ENCODE measurements around the gene DYNLL2. TPM values are rescaled to one million over a fixed set of nuclear protein-coding genes. Genes with fewer than 3 reads are reported as not detected.
"Not testable (repeated sequence)": the region's sequence is repeated elsewhere in the genome, so short reads cannot be mapped to it uniquely, and the experiment has no call there.

The DYNLL2 gene
- total RNA-seq, 1 donor from 2014 or later, result 81.4 TPM

GRCh38 chr17:58136669-58137279 lies 53.6 kb downstream of the DYNLL2 start:
- no peak for DNase-seq (ENCODE audit: missing footprints)
- ATAC-seq, result no peak
- intact Hi-C loops (cut with DNase I), result no loop called here

GRCh38 chr17:58141505-58141904 lies 58.3 kb downstream of the DYNLL2 start:
- intact Hi-C loops (cut with DNase I), result no loop called here
- no peak for DNase-seq (ENCODE audit: missing footprints)
- ATAC-seq, result no peak

- intact Hi-C loops (cut with DNase I); DNase-seq (ENCODE audit: missing footprints); ATAC-seq: not testable (repeated sequence)
Observed at GRCh38 chr17:58143335-58143734, 60.1 kb downstream of the DYNLL2 start.

DNA sequence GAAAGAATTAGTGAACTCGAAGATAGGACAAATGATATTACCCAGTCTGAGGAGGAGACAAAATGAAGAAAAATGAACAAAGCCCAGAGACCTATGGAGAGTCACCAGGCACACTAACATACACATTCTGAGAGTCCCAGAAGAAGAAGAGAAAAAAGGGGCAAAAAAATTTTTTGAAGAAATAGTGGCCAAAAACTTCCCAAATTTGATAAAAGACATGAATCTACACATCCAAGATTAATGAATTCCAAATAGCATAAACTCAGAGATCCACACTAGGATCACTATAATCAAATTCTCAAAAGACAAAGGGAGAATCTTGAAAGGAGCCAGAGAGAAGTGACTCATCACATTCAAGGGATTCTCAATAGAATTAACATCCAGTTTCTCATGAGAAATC lies 61.6 kb downstream of the DYNLL2 start:
- DNase-seq (ENCODE audit: missing footprints), result no peak
- no peak for ATAC-seq
- intact Hi-C loops (cut with DNase I), result no loop called here

Other genes starting within 250 kb of the DYNLL2 start
- gene MRPS23, start 233.4 kb upstream of the DYNLL2 start, total RNA-seq, result 86.7 TPM
- 49.1 TPM for gene CUEDC1, start 128.0 kb upstream of the DYNLL2 start, total RNA-seq
- 74.2 TPM for gene VEZF1, start 95.2 kb upstream of the DYNLL2 start, total RNA-seq
- gene SRSF1, start 76.2 kb upstream of the DYNLL2 start, total RNA-seq, result 92.8 TPM
- not detected for gene OR4D1, start 65.0 kb downstream of the DYNLL2 start, total RNA-seq
- not detected for gene OR4D2, start 83.6 kb downstream of the DYNLL2 start, total RNA-seq
- gene EPX, start 109.3 kb downstream of the DYNLL2 start, total RNA-seq, result not detected
- 7.7 TPM for gene MKS1, start 135.8 kb downstream of the DYNLL2 start, total RNA-seq
- not detected for gene LPO, start 155.2 kb downstream of the DYNLL2 start, total RNA-seq
- 0.08 TPM for gene MPO, start 197.5 kb downstream of the DYNLL2 start, total RNA-seq
- 12.1 TPM for gene TSPOAP1, start 245.4 kb downstream of the DYNLL2 start, total RNA-seq

Data from Right ventricle myocardium inferior (tissue), 1 donor.